Liver (tissue), 9 donors: ENCODE data around the gene TH. TPM values are rescaled to one million over a fixed set of nuclear protein-coding genes. Genes with fewer than 3 reads are reported as not detected.
A peak's percentile ranks its signal among the peaks of the same experiment; 100 is the strongest.

Experiments
- DNase-seq: peaks from one replicate; pipeline ENCODE4 v3.0.0-alpha.2; 2017; ENCODE audit warnings: low spot score
- H3K27ac ChIP-seq, 2 donors: one replicate each; pipeline ENCODE4 v1.7.0; 2013; ENCODE audit warnings: inconsistent platforms in 2 of 2, low read length in 2 of 2, control low read depth in 1 of 2, low read depth in 1 of 2, mild to moderate bottlenecking in 1 of 2
- H3K27me3 ChIP-seq, 4 donors: one replicate each; pipeline versions ENCODE4 v1.6.1 to v1.7.0; 2013; ENCODE audit warnings: low read length in 3 of 4, inconsistent platforms in 1 of 4, mild to moderate bottlenecking in 1 of 4, moderate library complexity in 1 of 4; ENCODE audit not compliant: control insufficient read depth in 4 of 4, insufficient read depth in 4 of 4
- H3K36me3 ChIP-seq, 4 donors: one replicate each; pipeline versions ENCODE4 v1.6.1 to v1.7.0; 2013; ENCODE audit warnings: low read length in 3 of 4, mild to moderate bottlenecking in 3 of 4, low read depth in 1 of 4, moderate library complexity in 1 of 4; ENCODE audit not compliant: control insufficient read depth in 4 of 4, insufficient read depth in 3 of 4
- H3K4me1 ChIP-seq, 4 donors: one replicate each; pipeline versions ENCODE4 v1.6.1 to v1.7.0; 2013; ENCODE audit warnings: low read length in 3 of 4, mild to moderate bottlenecking in 3 of 4, moderate library complexity in 1 of 4; ENCODE audit not compliant: control insufficient read depth in 4 of 4, insufficient read depth in 4 of 4
- H3K4me3 ChIP-seq, 3 donors: one replicate each; pipeline versions ENCODE4 v1.6.1 to v1.7.0; 2013; ENCODE audit warnings: low read length in 3 of 3, control low read depth in 1 of 3, low read depth in 1 of 3, mild to moderate bottlenecking in 1 of 3
- H3K9ac ChIP-seq, 2 donors: one replicate each; pipeline ENCODE4 v1.7.0; 2013; ENCODE audit warnings: low read length in 2 of 2, mild to moderate bottlenecking in 2 of 2, moderate library complexity in 2 of 2, control low read depth in 1 of 2, low read depth in 1 of 2
- H3K9me3 ChIP-seq, 4 donors: one replicate each; pipeline versions ENCODE4 v1.6.1 to v1.7.0; 2013; ENCODE audit warnings: low read length in 3 of 4; ENCODE audit not compliant: control insufficient read depth in 4 of 4
- FOXA1 ChIP-seq: IDR thresholded peaks from 2 replicates; pipeline ENCODE4 v1.6.1; 2016; ENCODE audit warnings: antibody characterized with exemption
- GABPA ChIP-seq, 2 donors: IDR thresholded peaks in 1 of 2; conservative IDR thresholded peaks in 1 of 2; 2 replicates each; pipeline ENCODE4 v1.6.1; 2016; ENCODE audit warnings: antibody characterized with exemption in 2 of 2, mild to moderate bottlenecking in 1 of 2, moderate library complexity in 1 of 2
- HNF4A ChIP-seq, 2 donors: conservative IDR thresholded peaks; 2 replicates each; pipeline ENCODE4 v1.6.1; 2016; ENCODE audit warnings: antibody characterized with exemption in 2 of 2, mild to moderate bottlenecking in 2 of 2
- HNF4G ChIP-seq: IDR thresholded peaks from 2 replicates; pipeline ENCODE4 v1.6.1; 2016; ENCODE audit warnings: antibody characterized with exemption
- MAX ChIP-seq: IDR thresholded peaks from 2 replicates; pipeline ENCODE4 v1.6.1; 2016; ENCODE audit warnings: antibody characterized with exemption
- REST ChIP-seq: IDR thresholded peaks from 2 replicates; pipeline ENCODE4 v1.6.1; 2016; ENCODE audit warnings: antibody characterized with exemption, mild to moderate bottlenecking
- RXRA ChIP-seq, 2 donors: IDR thresholded peaks; 2 replicates each; pipeline ENCODE4 v1.6.1; 2017 to 2018; ENCODE audit warnings: antibody characterized with exemption in 2 of 2, mild to moderate bottlenecking in 1 of 2
- SP1 ChIP-seq: IDR thresholded peaks from 2 replicates; pipeline ENCODE4 v1.6.1; 2018; ENCODE audit warnings: antibody characterized with exemption, mild to moderate bottlenecking
- TAF1 ChIP-seq: conservative IDR thresholded peaks from 2 replicates; pipeline ENCODE4 v1.6.1; 2016; ENCODE audit warnings: antibody characterized with exemption, mild to moderate bottlenecking
- YY1 ChIP-seq: IDR thresholded peaks from 2 replicates; pipeline ENCODE4 v1.6.1; 2016; ENCODE audit warnings: antibody characterized with exemption, mild to moderate bottlenecking
- WGBS: extraction: QIAGEN DNeasy Blood & Tissue Kit; methylation state at CpG from one replicate; pipeline ENCODE4 v1.1.7; 2013; 5-methylcytosine and 5-hydroxymethylcytosine counted together
- polyA plus RNA-seq, 2 donors: library from polyadenylated mRNA; stranded (reverse) in 1 of 2; unstranded in 1 of 2; fragments of 200-250 nt in 1 of 2; fragments of >200 nt in 1 of 2; fragmentation: Nextera tagmentation in 1 of 2; extraction: Ambion mirVana in 1 of 2; gene quantifications; one replicate each; pipeline versions ENCODE4 v1.2.1 to v1.2.3, GENCODE V29; 2013 to 2015
- total RNA-seq, 2 donors: library from RNA; depleted of rRNA; stranded (reverse); fragments of >200 nt; gene quantifications; one replicate each; pipeline ENCODE4 v1.2.3, GENCODE V29; 2014
- TF ChIP-seq, protein P1 (sequence below): fragments of 150-350 bp; IDR thresholded peaks from 2 replicates; pipeline ENCODE4 v1.5.1; 2017; ENCODE audit warnings: improper control_type of control experiment, low read depth, low read length; ENCODE audit not compliant: missing input control
- TF ChIP-seq, protein P2 (sequence below): IDR thresholded peaks from 2 replicates; pipeline ENCODE4 v1.6.1; 2016; ENCODE audit warnings: antibody characterized with exemption
- donor health status: healthy.
- donor health status: healthy.
- donor health status: healthy.
- donor health status: healthy.
- donor health status: healthy.

Gene TH
- total and polyA plus RNA-seq, 4 donors: 0.13 to 0.24 TPM; not detected in 2

GRCh38 chr11:2173150-2173693, 1.6 kb upstream of the TH start:
- no peak overlapping the region for H3K4me3 ChIP-seq
- no peak overlapping the region for H3K9ac ChIP-seq
- H3K36me3 ChIP-seq: no peaks in the 10 kb centered on the region
- no peak for DNase-seq
- no peaks in the 10 kb centered on the region for H3K9me3 ChIP-seq
- TF ChIP-seq, protein P1, sequence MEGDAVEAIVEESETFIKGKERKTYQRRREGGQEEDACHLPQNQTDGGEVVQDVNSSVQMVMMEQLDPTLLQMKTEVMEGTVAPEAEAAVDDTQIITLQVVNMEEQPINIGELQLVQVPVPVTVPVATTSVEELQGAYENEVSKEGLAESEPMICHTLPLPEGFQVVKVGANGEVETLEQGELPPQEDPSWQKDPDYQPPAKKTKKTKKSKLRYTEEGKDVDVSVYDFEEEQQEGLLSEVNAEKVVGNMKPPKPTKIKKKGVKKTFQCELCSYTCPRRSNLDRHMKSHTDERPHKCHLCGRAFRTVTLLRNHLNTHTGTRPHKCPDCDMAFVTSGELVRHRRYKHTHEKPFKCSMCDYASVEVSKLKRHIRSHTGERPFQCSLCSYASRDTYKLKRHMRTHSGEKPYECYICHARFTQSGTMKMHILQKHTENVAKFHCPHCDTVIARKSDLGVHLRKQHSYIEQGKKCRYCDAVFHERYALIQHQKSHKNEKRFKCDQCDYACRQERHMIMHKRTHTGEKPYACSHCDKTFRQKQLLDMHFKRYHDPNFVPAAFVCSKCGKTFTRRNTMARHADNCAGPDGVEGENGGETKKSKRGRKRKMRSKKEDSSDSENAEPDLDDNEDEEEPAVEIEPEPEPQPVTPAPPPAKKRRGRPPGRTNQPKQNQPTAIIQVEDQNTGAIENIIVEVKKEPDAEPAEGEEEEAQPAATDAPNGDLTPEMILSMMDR: peak; percentile 11
- no peak for TF ChIP-seq GABPA (IDR thresholded peaks at IDR 0.05 in 1 of 2, conservative IDR thresholded peaks at IDR 0.05 in 1 of 2)
- H3K27me3 ChIP-seq: no peaks in the 10 kb centered on the region
- peaks cover 0 to 15% (median 5%) of the 10 kb centered on the region in 4 donors for H3K4me1 ChIP-seq
- H3K27ac ChIP-seq: no peak overlapping the region
- 70% methylated on average over 16 of the region's 16 CpGs for WGBS

DNA sequence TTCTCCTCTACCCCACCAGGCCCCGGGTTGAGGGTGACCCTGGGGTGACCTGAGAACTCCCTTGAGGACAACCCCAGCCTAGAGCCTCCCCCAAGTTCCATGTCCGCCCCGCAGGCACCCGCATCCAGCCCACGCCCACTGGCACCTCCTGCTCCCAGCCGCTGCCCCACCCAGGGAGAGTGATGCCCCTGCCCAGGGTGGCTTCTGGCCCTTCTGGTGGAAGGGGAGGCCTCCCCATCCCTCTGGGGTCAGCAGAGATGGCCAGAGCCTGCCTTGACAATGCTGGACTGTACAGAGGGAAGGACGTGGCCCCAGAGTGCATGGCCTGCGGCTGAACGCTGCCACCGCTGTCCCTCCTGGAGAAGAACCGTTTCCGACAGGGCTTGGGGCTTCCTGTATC, 1.1 kb upstream of the TH start:
- no peak for DNase-seq
- 74% methylated on average over 12 of the region's 12 CpGs for WGBS
- Histone ChIP-seq H3K36me3 (no peaks in the 10 kb centered on the region), H3K27me3 (no peaks in the 10 kb centered on the region), H3K9me3 (no peaks in the 10 kb centered on the region), H3K4me3 (no peak overlapping the region), H3K27ac (no peak overlapping the region), H3K9ac (no peak overlapping the region), H3K4me1 (peaks cover 0 to 20% (median 8%) of the 10 kb centered on the region in 4 donors)
- TF ChIP-seq HNF4G (no peak), TAF1 (no peak), RXRA (IDR thresholded peaks at IDR 0.05) (no peak), REST (no peak), FOXA1 (no peak), SP1 (no peak), HNF4A (conservative IDR thresholded peaks at IDR 0.05) (no peak), GABPA (IDR thresholded peaks at IDR 0.05 in 1 of 2, conservative IDR thresholded peaks at IDR 0.05 in 1 of 2) (no peak), YY1 (no peak), MAX (no peak)
- TF ChIP-seq, protein P2, sequence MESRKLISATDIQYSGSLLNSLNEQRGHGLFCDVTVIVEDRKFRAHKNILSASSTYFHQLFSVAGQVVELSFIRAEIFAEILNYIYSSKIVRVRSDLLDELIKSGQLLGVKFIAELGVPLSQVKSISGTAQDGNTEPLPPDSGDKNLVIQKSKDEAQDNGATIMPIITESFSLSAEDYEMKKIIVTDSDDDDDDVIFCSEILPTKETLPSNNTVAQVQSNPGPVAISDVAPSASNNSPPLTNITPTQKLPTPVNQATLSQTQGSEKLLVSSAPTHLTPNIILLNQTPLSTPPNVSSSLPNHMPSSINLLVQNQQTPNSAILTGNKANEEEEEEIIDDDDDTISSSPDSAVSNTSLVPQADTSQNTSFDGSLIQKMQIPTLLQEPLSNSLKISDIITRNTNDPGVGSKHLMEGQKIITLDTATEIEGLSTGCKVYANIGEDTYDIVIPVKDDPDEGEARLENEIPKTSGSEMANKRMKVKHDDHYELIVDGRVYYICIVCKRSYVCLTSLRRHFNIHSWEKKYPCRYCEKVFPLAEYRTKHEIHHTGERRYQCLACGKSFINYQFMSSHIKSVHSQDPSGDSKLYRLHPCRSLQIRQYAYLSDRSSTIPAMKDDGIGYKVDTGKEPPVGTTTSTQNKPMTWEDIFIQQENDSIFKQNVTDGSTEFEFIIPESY: no peak
